T-helper 17 cell (primary cell): ENCODE results near the gene ARMH4. TPM values are rescaled to one million over a fixed set of nuclear protein-coding genes. Genes with fewer than 3 reads are reported as not detected.

Experiments
- ATAC-seq: fragments of 150-1000 bp; cut with Tn5 transposase; 2 replicates; pipeline ENCODE4 v1.10.0; 2021; ENCODE audit warnings: mild to moderate bottlenecking, moderate library complexity
- DNase-seq, 3 donors: peaks; one replicate each; pipeline versions ENCODE4 v3.0.0 to v3.0.0-alpha.2; 2020 to 2021
- H3K9me3 ChIP-seq: one replicate; pipeline ENCODE4 v1.7.0; 2013; ENCODE audit warnings: low read length, mild to moderate bottlenecking; ENCODE audit not compliant: control insufficient read depth, poor library complexity, severe bottlenecking
- H3K27ac Mint-ChIP-seq: one replicate; pipeline ENCODE4 v1.8.0; 2022; ENCODE audit warnings: mild to moderate bottlenecking, moderate library complexity, mixed read lengths
- H3K27me3 Mint-ChIP-seq: one replicate; pipeline ENCODE4 v1.8.0; 2022; ENCODE audit warnings: mixed read lengths
- H3K36me3 Mint-ChIP-seq: one replicate; pipeline ENCODE4 v1.8.0; 2022; ENCODE audit warnings: low read depth, mixed read lengths
- H3K4me1 Mint-ChIP-seq: one replicate; pipeline ENCODE4 v1.8.0; 2022; ENCODE audit warnings: mild to moderate bottlenecking, mixed read lengths
- H3K4me3 Mint-ChIP-seq: one replicate; pipeline ENCODE4 v1.8.0; 2022; ENCODE audit warnings: mild to moderate bottlenecking, moderate library complexity, mixed read lengths
- total RNA-seq, 4 donors: library from RNA in 2 of 4; stranded (reverse) in 2 of 4; gene quantifications; one replicate each; pipeline ENCODE4 v1.2.3 and lab custom pipeline; 2022 to 2026

Gene ARMH4
- total RNA-seq, 2 donors from 2014 or later: not detected

DNA sequence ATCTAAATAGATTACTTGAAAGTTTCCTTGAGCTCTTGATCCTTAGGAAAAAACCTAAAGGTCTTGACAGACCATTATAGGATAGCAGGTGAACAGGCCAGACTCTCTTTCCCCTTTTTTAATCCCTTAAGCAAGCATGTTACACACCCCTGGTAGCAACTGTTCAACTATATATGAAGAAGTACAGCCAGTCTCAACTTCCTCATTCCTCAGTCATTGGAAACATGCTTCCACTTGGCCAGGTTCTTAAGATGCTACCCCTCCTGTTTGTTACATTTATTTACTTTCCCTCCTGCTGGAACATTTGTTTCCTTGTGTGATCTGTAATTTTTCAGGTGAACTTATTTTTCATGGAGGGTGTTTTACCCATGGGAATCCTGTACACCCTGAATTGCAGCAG, 124.1 kb downstream of the ARMH4 start:
- no peak for ATAC-seq

GRCh38 chr14:58026967-58027366, 125.0 kb downstream of the ARMH4 start:
- H3K27me3 Mint-ChIP-seq: peaks cover 12% of the 10 kb centered on the region
- no peaks in the 10 kb centered on the region for H3K36me3 Mint-ChIP-seq
- no peak for ATAC-seq
- no peak overlapping the region for H3K4me3 Mint-ChIP-seq
- H3K9me3 ChIP-seq: no peaks in the 10 kb centered on the region
- no peaks in the 10 kb centered on the region for H3K4me1 Mint-ChIP-seq
- no peak overlapping the region for H3K27ac Mint-ChIP-seq
- no peak for DNase-seq

More for the DNA sequence above, 124.1 kb downstream of the ARMH4 start:
- no peak overlapping the region for H3K27ac Mint-ChIP-seq
- no peak for DNase-seq
- no peaks in the 10 kb centered on the region for H3K4me1 Mint-ChIP-seq
- peaks cover 12% of the 10 kb centered on the region for H3K27me3 Mint-ChIP-seq
- H3K36me3 Mint-ChIP-seq: no peaks in the 10 kb centered on the region
- H3K9me3 ChIP-seq: no peaks in the 10 kb centered on the region
- H3K4me3 Mint-ChIP-seq: no peak overlapping the region

DNA sequence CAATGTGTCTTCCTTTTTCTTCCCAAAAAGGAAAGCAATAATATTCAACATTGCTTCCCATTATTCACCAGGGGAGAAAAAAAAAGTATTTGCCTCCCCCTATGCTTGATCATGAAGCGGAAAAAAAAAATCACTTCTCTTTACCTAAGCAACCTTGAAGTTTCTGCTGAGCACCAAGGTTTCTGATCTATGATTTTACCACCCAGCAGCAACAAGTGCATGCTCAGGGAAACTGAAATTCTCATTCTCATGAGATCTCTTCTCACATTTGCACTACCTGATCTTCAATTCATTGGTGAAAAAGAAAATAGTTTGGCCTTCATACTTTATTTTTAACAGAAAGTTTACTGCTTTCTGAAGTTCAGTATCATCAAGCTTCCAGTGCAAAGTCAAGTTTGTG, 125.8 kb downstream of the ARMH4 start:
- no peak overlapping the region for H3K4me3 Mint-ChIP-seq
- H3K27ac Mint-ChIP-seq: no peak overlapping the region
- ATAC-seq (no peak), DNase-seq (no peak)
- H3K9me3 ChIP-seq: no peaks in the 10 kb centered on the region
- peaks cover 12% of the 10 kb centered on the region for H3K27me3 Mint-ChIP-seq
- no peaks in the 10 kb centered on the region for H3K36me3 Mint-ChIP-seq
- no peaks in the 10 kb centered on the region for H3K4me1 Mint-ChIP-seq

DNA sequence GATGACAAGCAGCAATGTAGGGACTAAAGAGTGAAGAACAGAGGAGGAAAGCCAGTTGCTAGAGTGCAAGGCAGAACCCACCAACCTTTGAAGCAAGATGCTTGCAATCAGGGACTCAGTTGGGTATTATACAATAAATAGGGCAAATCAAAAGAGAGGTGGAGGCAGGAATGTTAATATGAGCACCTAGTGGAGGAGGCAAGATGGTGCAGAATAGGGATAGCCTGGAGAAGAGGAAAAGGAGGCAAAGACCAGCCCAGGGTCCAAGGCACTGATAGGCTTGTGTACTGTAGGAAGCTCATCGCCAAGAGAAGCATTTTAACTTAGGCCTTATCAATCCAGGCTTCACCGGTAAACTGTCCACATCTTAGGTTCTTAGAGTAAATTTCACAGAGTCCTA, 137.2 kb downstream of the ARMH4 start:
- DNase-seq: no peak
- Mint-ChIP-seq H3K4me1 (no peaks in the 10 kb centered on the region), H3K4me3 (no peak overlapping the region)

DNA sequence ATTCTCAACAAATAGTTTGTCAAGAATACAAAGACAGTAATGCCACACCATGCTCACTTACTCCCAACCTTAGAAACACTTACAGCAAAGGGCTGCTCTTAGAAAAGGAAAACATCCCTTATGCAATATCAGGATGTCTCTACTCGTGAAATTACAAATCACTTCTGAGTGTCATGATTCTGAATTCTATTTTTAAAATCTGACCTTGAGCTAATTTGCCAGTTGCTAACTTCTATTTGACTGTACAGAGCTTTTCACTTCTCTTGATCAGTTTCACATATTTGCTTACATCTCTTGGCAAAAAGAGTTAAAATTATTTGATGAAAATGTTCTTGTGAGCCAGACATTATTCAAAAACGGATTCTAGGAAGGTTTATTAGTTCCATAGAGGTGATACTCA, 149.4 kb downstream of the ARMH4 start:
- Mint-ChIP-seq H3K4me1 (no peaks in the 10 kb centered on the region), H3K27ac (no peak overlapping the region), H3K27me3 (peaks cover 53% of the 10 kb centered on the region), H3K4me3 (no peak overlapping the region), H3K36me3 (no peaks in the 10 kb centered on the region)
- ATAC-seq (no peak), DNase-seq (no peak)
- no peaks in the 10 kb centered on the region for H3K9me3 ChIP-seq

More for the DNA sequence above, 137.2 kb downstream of the ARMH4 start:
- ATAC-seq: no peak
- no peaks in the 10 kb centered on the region for H3K9me3 ChIP-seq
- Mint-ChIP-seq H3K27me3 (peaks cover 9% of the 10 kb centered on the region), H3K27ac (no peak overlapping the region), H3K36me3 (no peaks in the 10 kb centered on the region)

DNA sequence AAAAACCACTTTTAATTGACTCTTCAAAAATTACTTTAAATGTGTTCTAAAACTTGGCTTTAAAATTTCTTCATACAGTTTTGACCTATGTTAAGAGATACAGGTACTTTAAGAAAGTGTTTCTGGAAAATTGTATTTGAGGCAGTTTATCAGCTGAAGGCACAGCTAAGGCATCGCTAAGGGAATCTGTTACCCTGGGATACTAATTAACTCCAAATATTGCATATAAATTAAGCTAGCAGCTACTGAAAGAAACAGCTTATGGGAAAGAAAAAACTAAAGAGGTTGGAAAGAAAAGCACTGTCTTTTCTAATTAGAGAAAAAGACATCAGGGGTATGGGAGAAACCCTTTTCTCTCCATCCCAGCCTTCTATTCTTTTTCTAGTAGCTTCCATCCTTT, 152.0 kb downstream of the ARMH4 start:
- Mint-ChIP-seq H3K27ac (no peak overlapping the region), H3K4me1 (no peaks in the 10 kb centered on the region), H3K27me3 (peaks cover 52% of the 10 kb centered on the region), H3K4me3 (no peak overlapping the region), H3K36me3 (no peaks in the 10 kb centered on the region)
- ATAC-seq: no peak
- DNase-seq: no peak
- H3K9me3 ChIP-seq: no peaks in the 10 kb centered on the region

DNA sequence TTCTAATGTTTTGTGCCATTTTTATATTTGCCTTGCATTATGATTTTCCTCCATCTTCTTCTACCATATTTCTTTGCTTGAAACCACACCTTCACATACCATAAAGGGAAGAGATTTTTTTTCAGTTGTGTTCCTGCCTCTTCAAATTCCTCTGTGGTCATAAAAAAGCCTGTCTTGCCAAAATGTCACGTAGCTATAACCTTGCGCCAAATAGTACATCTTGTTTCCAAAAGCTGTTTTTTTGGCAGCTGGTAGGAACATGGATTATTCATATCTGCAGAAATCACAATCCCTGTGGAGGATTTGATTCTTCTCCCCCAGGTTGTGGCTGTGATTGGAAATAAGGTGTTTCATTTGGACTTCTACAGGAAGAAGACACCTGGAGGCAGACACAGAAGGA, 152.5 kb downstream of the ARMH4 start:
- Mint-ChIP-seq H3K4me1 (no peaks in the 10 kb centered on the region), H3K27ac (no peak overlapping the region), H3K27me3 (peaks cover 47% of the 10 kb centered on the region), H3K36me3 (no peaks in the 10 kb centered on the region), H3K4me3 (no peak overlapping the region)
- ATAC-seq (no peak), DNase-seq (no peak)
- H3K9me3 ChIP-seq: no peaks in the 10 kb centered on the region

DNA sequence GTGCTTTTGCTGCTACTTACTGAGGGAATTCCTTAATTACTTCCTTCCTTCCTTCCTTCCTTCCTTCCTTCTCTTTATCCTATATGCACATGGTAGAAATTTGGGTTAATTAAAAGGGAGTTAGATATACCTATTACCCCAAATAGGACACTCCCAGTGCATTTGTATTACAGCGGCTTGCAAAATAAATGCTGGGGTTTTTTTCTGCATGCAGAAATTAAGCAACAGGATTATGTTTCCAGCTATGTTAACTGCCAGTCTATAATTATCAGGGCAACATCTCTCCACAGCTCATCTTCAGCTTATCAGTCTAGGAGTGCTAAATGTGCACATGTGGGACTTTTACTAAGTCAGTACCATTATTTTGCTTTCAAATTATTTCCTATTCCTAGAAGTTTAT, 153.2 kb downstream of the ARMH4 start:
- no peak for DNase-seq
- no peaks in the 10 kb centered on the region for H3K9me3 ChIP-seq
- H3K36me3 Mint-ChIP-seq: no peaks in the 10 kb centered on the region
- H3K4me3 Mint-ChIP-seq: no peak overlapping the region
- H3K27me3 Mint-ChIP-seq: peaks cover 43% of the 10 kb centered on the region
- ATAC-seq: no peak
- H3K27ac Mint-ChIP-seq: no peak overlapping the region
- no peaks in the 10 kb centered on the region for H3K4me1 Mint-ChIP-seq

GRCh38 chr14:57991353-57991752, 160.7 kb downstream of the ARMH4 start:
- no peaks in the 10 kb centered on the region for H3K9me3 ChIP-seq
- no peak for ATAC-seq
- no peak for DNase-seq
- no peak overlapping the region for H3K27ac Mint-ChIP-seq
- H3K27me3 Mint-ChIP-seq: peaks cover 21% of the 10 kb centered on the region
- no peaks in the 10 kb centered on the region for H3K4me1 Mint-ChIP-seq
- no peak overlapping the region for H3K4me3 Mint-ChIP-seq
- H3K36me3 Mint-ChIP-seq: no peaks in the 10 kb centered on the region

GRCh38 chr14:57988445-57988844, 163.6 kb downstream of the ARMH4 start:
- no peak for ATAC-seq
- no peaks in the 10 kb centered on the region for H3K9me3 ChIP-seq
- no peak for DNase-seq
- no peaks in the 10 kb centered on the region for H3K36me3 Mint-ChIP-seq
- peaks cover 28% of the 10 kb centered on the region for H3K27me3 Mint-ChIP-seq
- H3K27ac Mint-ChIP-seq: no peak overlapping the region
- no peaks in the 10 kb centered on the region for H3K4me1 Mint-ChIP-seq
- no peak overlapping the region for H3K4me3 Mint-ChIP-seq

DNA sequence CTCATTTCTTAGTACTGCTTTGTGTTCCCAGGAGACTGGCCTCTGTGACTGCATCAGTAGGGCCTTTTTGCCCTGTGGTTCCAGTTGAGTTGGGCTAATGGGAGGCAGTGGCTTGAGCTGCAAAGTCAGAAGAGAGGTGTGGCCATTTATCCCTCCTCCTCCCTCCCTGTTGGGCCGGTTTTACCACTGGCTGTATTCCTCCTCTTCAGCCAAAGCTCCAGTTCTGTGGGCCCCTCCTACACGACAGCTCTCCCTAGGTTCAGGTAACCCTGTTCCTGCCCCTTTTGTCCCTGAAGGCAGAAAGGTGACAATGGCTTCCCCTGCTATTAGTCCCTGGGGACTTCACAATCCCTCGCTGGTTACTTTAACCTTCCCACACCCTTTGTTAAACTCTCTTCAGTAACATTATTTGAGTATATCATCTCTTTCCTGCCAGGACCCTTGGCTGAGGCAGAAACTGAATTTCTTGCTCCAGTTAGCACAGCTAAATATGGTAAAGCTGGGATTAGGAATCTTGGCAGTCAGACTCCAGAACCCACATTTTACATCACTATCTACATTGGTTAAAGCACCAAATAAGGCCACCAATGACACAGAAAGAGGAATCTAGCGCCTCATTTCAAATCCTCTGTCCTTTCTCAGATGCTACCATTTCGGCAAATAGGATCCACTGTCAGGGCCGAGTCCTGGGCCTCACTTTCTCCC, 164.3 kb downstream of the ARMH4 start:
- DNase-seq (no peak), ATAC-seq (no peak)
- no peaks in the 10 kb centered on the region for H3K36me3 Mint-ChIP-seq
- no peak overlapping the region for H3K27ac Mint-ChIP-seq
- H3K9me3 ChIP-seq: no peaks in the 10 kb centered on the region
- peaks cover 29% of the 10 kb centered on the region for H3K27me3 Mint-ChIP-seq
- no peaks in the 10 kb centered on the region for H3K4me1 Mint-ChIP-seq
- H3K4me3 Mint-ChIP-seq: no peak overlapping the region

DNA sequence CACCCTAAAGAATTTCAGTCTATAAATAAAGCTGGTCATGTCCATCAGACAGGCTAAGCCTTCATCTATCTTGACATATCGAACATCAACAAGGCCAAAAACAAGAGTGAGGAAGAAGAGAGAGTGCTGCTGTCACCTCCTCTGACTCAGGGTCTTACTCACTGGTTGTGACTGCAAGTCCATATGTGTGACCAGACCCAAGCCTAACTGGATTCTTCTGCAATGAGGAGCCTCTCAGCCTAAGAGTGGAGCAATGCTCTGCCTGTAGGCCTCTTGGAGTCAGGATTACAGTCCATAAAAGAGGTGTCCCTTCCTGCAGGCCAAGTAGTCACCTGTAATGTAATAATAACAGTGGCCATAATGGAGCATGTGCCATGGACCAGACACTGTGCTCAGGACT, 165.0 kb downstream of the ARMH4 start:
- Mint-ChIP-seq H3K4me1 (no peaks in the 10 kb centered on the region), H3K27me3 (peaks cover 32% of the 10 kb centered on the region), H3K36me3 (no peaks in the 10 kb centered on the region), H3K27ac (no peak overlapping the region), H3K4me3 (no peak overlapping the region)
- no peak for DNase-seq
- ATAC-seq: no peak
- H3K9me3 ChIP-seq: no peaks in the 10 kb centered on the region

GRCh38 chr14:57982804-57983634, 169.0 kb downstream of the ARMH4 start:
- H3K9me3 ChIP-seq: no peaks in the 10 kb centered on the region
- no peak overlapping the region for H3K27ac Mint-ChIP-seq
- DNase-seq (no peak), ATAC-seq (no peak)
- no peak overlapping the region for H3K4me3 Mint-ChIP-seq
- H3K4me1 Mint-ChIP-seq: no peaks in the 10 kb centered on the region
- peaks cover 19% of the 10 kb centered on the region for H3K27me3 Mint-ChIP-seq
- no peaks in the 10 kb centered on the region for H3K36me3 Mint-ChIP-seq
